Loucy (cell line): ENCODE results near the gene TELO2.

Experiments
- CTCF ChIP-seq: fragments of 200-600 bp; sonication (generic); conservative IDR thresholded peaks from 2 replicates; pipeline ENCODE4 v1.5.1; 2014; ENCODE audit warnings: mild to moderate bottlenecking, antibody characterized with exemption, low read length
- EZH2phosphoT487 ChIP-seq: fragments of 200-600 bp; IDR thresholded peaks from 2 replicates; pipeline ENCODE4 v1.6.1; 2018; ENCODE audit warnings: antibody characterized with exemption, mild to moderate bottlenecking, moderate library complexity, borderline replicate concordance

GRCh38 chr16:1503110-1503955 lies 10.2 kb downstream of the TELO2 start:
- no peak for TF ChIP-seq CTCF
- no peak for TF ChIP-seq EZH2phosphoT487
